CD4-positive, alpha-beta T cell treated with Interleukin-4 for 1 hour (primary cell): ENCODE data around the gene OR5I1.
"Not testable (repeated sequence)": the region's sequence is repeated elsewhere in the genome, so short reads cannot be mapped to it uniquely, and the experiment has no call there.

Source experiments
- DNase-seq, 2 donors: peaks; one replicate each; pipeline ENCODE4 v3.0.0-alpha.2; 2020 to 2022

The OR5I1 gene

DNA sequence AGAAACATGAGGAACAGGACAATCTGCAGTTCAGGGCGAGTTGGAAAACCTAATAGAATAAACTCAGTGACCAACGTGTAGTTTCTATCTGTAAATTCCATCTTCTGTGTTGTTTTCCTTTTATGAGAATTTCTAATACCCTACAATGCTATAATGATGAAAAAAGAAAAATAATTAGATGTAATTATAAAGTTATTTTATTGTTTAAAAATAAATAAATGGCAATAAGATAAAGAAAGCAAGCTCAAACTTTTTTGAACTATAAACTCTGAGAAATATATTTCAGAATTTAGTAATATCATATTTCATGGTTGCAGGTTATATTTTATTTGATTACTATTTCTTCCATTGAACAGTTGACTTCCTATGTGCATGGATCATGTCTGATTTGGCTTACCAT is at the start of gene OR5I1:
OR5I1 (minus strand) TSS at position 101 of the 400 bp plus-strand sequence; CDS start at position 101, 0 bp downstream.
- no peak for DNase-seq

DNA sequence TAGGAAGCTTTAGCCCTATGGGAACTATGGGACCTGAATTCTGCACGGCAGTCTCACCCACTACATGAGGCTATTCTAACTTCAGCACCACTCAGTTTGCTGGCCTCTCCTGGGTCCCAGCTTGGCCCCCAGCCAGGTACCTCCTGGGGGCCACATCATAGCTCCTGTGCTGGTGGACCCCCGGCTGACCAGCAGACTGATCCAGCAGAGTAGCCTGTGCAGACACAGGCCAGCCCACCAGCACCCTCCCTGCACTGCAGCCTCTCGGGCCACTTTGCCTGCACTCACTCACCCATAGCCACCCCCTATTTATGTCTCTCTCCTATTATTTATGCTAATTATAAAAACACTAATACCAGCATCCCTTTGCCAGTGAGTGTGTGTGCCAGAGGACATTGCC is 34.7 kb upstream of the OR5I1 start:
- DNase-seq: no peak

DNA sequence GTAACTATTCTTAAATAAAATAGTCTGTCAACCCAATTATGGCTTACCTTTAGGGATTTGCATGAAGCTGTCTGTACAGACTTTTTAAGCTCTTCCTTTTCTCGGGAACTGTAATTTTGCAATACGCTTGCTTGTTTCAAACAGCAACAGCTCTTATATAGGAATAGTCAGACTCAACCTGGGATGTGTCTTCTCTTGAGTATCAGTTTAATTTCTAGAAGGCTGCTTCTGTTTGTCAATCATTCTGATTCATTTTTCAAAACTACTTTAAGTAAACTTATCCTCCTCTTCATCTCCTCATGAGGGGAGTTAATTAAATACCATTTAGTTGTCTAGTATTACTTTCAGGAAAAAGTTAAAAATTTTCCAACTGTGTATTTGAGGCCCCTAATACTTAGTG is 33.6 kb upstream of the OR5I1 start, which contains the start of gene OR10AG1:
OR10AG1 (minus strand) TSS at position 101 of the 400 bp plus-strand sequence; CDS start at position 63, 38 bp downstream.
- DNase-seq: no peak

DNA sequence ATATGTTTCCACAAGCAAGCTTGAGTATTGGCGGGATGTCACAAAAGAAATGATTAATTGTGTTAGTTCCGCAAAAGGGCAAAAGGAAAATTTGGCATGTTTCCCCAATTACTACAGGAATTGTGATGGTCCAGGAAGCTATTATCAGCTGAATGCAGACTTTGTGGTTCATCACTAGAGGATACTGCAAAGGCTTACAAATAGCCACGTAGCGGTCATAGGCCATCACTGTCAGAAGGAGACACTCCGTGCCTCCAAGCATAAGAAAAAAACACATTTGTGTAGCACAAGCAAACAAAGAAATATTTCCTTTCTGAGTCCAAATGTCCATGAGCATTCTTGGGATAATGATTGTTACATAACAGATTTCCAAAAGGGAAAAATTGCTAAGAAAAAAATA is 31.7 kb upstream of the OR5I1 start:
- no peak for DNase-seq

DNA sequence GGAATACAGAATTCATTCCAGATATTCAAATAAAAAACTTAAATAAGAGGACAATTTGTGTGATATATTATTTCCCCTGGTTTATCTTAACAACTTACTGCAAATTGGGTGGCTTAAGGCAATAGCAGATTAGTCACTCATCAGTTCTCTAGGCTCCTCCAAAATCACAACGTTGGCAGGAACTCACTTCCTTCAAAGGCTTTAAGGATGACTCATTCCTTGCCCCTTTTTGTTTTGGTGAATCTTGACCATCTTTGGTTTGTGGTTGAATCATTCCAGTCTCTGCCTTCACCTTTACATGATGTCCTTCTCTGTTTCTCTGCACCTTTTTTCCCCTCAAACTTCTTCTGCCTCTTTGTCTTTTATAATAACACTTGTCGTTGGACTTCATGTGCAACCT is 30.2 kb upstream of the OR5I1 start:
- no peak for DNase-seq

DNA sequence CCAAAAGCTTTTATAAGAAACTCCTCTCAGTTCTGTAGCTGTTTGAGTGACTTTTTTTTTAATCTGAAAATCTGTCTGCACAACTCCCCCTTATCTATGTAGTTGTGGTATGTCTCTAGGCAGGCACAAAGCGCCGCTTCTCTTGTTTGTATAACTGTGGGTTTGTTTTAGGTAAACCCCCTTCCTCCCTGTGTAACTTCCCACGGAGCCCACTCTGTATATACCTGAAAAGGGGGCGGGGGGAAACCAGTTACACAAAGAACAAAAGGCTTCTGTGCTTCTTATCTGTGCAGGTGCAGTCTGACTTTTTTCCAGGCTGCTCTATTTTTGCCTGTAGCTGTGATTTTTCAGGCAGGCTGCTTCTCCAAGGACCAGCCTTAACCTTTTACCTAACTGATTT is 20.3 kb upstream of the OR5I1 start:
- no peak for DNase-seq

DNA sequence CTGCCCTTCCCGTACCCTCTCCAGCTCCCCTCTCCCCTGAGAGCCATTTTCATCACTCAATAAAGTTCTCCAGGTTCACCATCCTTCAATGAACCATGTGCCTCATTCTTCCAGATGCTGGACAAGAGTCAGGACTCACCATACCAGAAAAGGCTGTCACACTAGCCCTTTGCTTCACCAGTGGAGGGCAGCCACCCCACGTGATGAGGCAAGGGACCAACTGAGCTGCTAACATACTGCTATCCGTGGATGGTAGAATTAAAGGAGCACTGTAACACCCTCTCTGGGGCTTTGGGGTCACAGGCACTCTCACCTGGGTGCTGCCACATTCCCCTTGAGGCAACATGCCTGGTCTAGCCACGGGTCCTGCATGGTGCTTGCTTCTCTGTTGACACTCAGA is 13.1 kb upstream of the OR5I1 start:
- no peak for DNase-seq

DNA sequence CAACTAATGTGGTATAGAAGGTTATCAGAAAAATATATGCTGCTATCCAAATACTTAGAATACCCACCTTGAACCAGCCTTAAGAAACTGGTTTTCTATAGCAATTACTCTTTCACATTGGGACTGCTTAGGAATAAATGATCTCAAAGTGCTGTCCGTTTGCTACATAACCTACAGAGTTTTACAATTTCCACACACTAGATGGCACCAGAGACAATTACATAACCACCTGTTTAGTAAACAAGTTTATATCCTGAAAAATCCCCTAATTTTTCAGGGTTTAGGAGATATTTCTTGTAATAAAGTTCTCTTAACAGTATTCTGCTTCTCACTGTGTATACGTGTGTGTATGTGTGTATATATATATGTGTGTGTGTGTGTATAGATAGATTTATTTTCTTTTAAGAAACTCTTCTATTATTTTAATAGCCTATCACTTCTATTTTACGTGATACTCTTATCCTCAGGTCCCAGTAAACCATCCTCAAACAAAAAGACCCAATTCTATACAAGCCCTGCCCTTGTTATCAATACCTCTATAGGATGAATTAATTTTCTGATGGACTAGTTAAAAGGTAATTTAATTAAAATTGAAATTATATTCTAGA is 6.7 kb upstream of the OR5I1 start:
- no peak for DNase-seq

DNA sequence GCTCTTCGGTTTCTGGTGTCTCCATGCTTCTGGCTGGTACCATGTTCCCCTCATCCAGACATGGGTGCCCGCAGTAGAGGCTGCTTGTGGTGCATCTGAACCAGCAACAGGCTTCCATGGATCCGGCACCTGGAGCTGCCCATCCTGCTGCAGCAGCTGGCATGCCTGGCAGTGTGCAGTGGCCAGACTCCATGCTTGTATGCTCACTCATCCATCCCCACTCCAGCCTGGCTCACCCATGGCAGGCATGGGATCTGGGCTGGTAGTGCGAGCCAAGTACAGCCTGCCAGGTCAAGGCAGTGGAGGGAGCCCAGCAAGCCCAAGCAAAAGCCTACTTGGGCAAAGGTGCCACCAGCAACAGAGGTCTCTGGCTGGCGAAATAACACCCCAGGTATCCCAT is 15.7 kb downstream of the OR5I1 start:
- no peak for DNase-seq

DNA sequence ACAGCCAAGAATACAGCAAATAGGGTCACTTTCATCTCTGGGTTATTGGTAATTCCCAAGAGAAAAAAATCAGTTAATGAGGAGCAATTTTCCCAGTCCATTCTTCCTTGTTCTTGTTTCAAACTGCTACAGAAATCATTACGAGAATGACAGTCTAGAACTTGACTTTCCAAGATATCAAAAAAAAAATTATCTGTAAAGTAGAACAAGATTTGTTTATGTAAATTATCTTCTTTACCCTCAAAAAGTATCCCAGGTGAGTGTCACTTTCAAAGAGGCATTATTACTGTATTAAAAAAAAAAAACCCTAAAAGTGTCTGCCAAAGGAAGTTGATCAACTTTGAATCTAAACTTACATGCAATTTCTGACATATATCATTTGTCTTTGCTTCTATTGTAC is 21.7 kb downstream of the OR5I1 start, which contains the start of gene OR5W2:
OR5W2 (minus strand) TSS at position 101 of the 400 bp plus-strand sequence; CDS start at position 101, 0 bp downstream.
- DNase-seq: no peak

DNA sequence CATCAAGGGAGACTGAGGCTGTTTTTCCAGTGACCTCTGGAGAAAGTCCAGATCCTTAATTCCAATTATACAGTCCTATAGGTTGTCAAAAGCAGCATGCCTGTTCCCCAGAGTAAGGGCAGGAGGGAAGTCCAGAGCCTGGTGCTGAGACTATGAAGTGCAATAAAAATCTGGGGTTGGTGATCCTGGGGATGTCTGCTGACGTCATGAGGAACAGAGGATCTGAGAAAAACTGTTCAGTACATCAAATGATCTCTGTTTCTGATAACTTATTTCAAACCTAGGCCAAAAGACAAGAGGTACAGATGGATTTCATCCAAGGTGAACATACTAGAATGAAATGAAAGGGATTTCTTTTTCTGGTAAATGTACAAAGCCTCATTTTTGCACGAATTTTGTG is 33.9 kb downstream of the OR5I1 start:
- DNase-seq: no peak

DNA sequence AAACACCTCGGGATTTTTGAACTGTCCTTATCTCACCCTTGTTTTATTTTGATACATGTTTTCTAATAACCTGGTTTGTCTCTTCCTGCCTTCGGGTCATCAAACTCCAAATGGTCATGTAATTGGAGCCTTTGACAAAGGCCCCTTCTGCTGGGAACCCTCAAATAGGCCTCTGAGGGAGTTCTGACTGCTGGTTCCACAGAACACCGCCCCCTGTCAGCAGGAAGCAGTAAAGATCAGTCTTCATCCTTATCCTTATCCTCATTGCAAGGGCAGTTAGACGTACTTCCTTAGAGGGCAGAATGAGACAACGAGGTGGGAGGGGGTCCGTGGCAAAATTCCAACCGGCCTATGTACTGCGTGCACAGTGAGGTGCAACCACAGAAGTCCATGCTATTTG is 41.0 kb downstream of the OR5I1 start:
- DNase-seq: no peak

DNA sequence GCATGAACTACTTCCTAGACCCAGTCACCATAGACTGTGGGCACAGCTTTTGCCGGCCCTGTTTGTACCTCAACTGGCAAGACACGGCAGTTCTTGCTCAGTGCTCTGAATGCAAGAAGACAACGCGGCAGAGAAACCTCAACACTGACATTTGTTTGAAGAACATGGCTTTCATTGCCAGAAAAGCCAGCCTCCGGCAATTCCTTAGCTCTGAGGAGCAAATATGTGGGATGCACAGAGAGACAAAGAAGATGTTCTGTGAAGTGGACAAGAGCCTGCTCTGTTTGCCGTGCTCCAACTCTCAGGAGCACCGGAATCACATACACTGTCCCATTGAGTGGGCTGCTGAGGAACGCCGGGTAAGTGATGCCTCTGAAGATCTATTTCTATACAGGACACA is 50.7 kb downstream of the OR5I1 start:
- not testable (repeated sequence) for DNase-seq
